Chondrocyte (in vitro differentiated cells): Measurements from ENCODE around the gene RASAL2. TPM values are rescaled to one million over a fixed set of nuclear protein-coding genes. Genes with fewer than 3 reads are reported as not detected.

Source experiments
- DNase-seq: peaks from one replicate; pipeline ENCODE4 v3.0.0; 2021; ENCODE audit warnings: mixed read lengths, low spot score
- H3K27ac Mint-ChIP-seq: one replicate; pipeline ENCODE4 v1.8.0; 2021; ENCODE audit warnings: mild to moderate bottlenecking, moderate library complexity, mixed read lengths; ENCODE audit not compliant: unreplicated experiment
- H3K27me3 Mint-ChIP-seq: 2 replicates; pipeline ENCODE4 v1.8.0; 2021; ENCODE audit warnings: low read depth, mixed read lengths
- H3K36me3 Mint-ChIP-seq: 2 replicates; pipeline ENCODE4 v1.8.0; 2021; ENCODE audit warnings: low read depth, mixed read lengths
- H3K4me1 Mint-ChIP-seq: 2 replicates; pipeline ENCODE4 v1.8.0; 2021; ENCODE audit warnings: low read depth, mild to moderate bottlenecking, mixed read lengths
- H3K4me3 Mint-ChIP-seq: one replicate; pipeline ENCODE4 v1.8.0; 2021; ENCODE audit warnings: mild to moderate bottlenecking, moderate library complexity, mixed read lengths; ENCODE audit not compliant: unreplicated experiment
- H3K9me3 Mint-ChIP-seq: 2 replicates; pipeline ENCODE4 v1.8.0; 2021; ENCODE audit warnings: low read depth, mixed read lengths
- CTCF ChIP-seq: fragments of 200-600 bp; sonication (generic); IDR thresholded peaks from 2 replicates; pipeline ENCODE4 v1.5.0; 2021; ENCODE audit warnings: antibody characterized with exemption, mild to moderate bottlenecking, moderate library complexity
- total RNA-seq: library from RNA; stranded (reverse); gene quantifications from 3 replicates; pipeline ENCODE4 v1.2.1, GENCODE V29; 2021

The RASAL2 gene
- total RNA-seq, 1 donor from 2014 or later: 40.1 TPM

GRCh38 chr1:178075333-178075732 is 18.6 kb upstream of the RASAL2 start:
- no peaks in the 10 kb centered on the region for H3K27me3 Mint-ChIP-seq
- no peaks in the 10 kb centered on the region for H3K4me1 Mint-ChIP-seq
- no peak overlapping the region for H3K27ac Mint-ChIP-seq
- no peak overlapping the region for H3K4me3 Mint-ChIP-seq
- H3K36me3 Mint-ChIP-seq: peaks cover 1% of the 10 kb centered on the region
- DNase-seq: no peak
- TF ChIP-seq CTCF: no peak
- H3K9me3 Mint-ChIP-seq: no peaks in the 10 kb centered on the region

- H3K4me1 Mint-ChIP-seq: no peaks in the 10 kb centered on the region
- no peak for DNase-seq
- no peak overlapping the region for H3K4me3 Mint-ChIP-seq
- H3K27ac Mint-ChIP-seq: no peak overlapping the region
- no peaks in the 10 kb centered on the region for H3K27me3 Mint-ChIP-seq
- no peak for TF ChIP-seq CTCF
- peaks cover 1% of the 10 kb centered on the region for H3K36me3 Mint-ChIP-seq
- H3K9me3 Mint-ChIP-seq: no peaks in the 10 kb centered on the region
These were observed 17.3 kb upstream of the RASAL2 start for GRCh38 chr1:178076607-178077006.

- Mint-ChIP-seq H3K4me1 (no peaks in the 10 kb centered on the region), H3K27ac (no peak overlapping the region), H3K36me3 (peaks cover 1% of the 10 kb centered on the region), H3K4me3 (no peak overlapping the region), H3K27me3 (no peaks in the 10 kb centered on the region), H3K9me3 (no peaks in the 10 kb centered on the region)
- no peak for TF ChIP-seq CTCF
- DNase-seq: no peak
These were observed 16.0 kb upstream of the RASAL2 start for GRCh38 chr1:178077917-178078316.

- H3K27me3 Mint-ChIP-seq: no peaks in the 10 kb centered on the region
- no peak for TF ChIP-seq CTCF
- no peak overlapping the region for H3K4me3 Mint-ChIP-seq
- H3K9me3 Mint-ChIP-seq: no peaks in the 10 kb centered on the region
- H3K27ac Mint-ChIP-seq: peak overlapping the region; percentile 86
- no peak for DNase-seq
- peaks cover 3% of the 10 kb centered on the region for H3K36me3 Mint-ChIP-seq
- peaks cover 20% of the 10 kb centered on the region for H3K4me1 Mint-ChIP-seq
These were observed 7.6 kb upstream of the RASAL2 start for GRCh38 chr1:178086294-178086693.

GRCh38 chr1:178086766-178087165 is 7.1 kb upstream of the RASAL2 start:
- Mint-ChIP-seq H3K4me1 (peaks cover 24% of the 10 kb centered on the region), H3K27ac (peak overlapping the region; percentile 86), H3K36me3 (peaks cover 3% of the 10 kb centered on the region), H3K27me3 (no peaks in the 10 kb centered on the region), H3K4me3 (no peak overlapping the region), H3K9me3 (no peaks in the 10 kb centered on the region)
- no peak for TF ChIP-seq CTCF
- no peak for DNase-seq
